ENCODE measurements around the gene MND1.

- TF ChIP-seq PATZ1 (CRISPR knock-in tag; IDR thresholded peaks at IDR 0.05; ENCODE audit: borderline replicate concordance), result no peak
- TF ChIP-seq TCF4 (CRISPR knock-in tag; IDR thresholded peaks at IDR 0.05; ENCODE audit: borderline replicate concordance), result no peak
- TF ChIP-seq ARNTL (CRISPR knock-in tag; IDR thresholded peaks at IDR 0.05; ENCODE audit: borderline replicate concordance, low read depth), result no peak
- no peak for TF ChIP-seq RARB (CRISPR knock-in tag; IDR thresholded peaks at IDR 0.05)
These were observed 54.9 kb downstream of the MND1 start for GRCh38 chr4:153399358-153399757.
